Lung (tissue), 13 donors: ENCODE measurements around the gene FOXP2. TPM values are rescaled to one million over a fixed set of nuclear protein-coding genes. Genes with fewer than 3 reads are reported as not detected.

Source experiments
- ATAC-seq: fragments of 200-7000 bp; cut with Tn5 transposase; one replicate; pipeline ENCODE4 v1.9.1; 2020; ENCODE audit warnings: moderate number of reproducible peaks; ENCODE audit not compliant: insufficient read depth, low FRiP score
- DNase-seq, 3 donors: peaks; one replicate each; pipeline ENCODE4 v3.0.0-alpha.2; 2013 to 2017
- H3K27ac ChIP-seq, 2 donors: one replicate each; pipeline ENCODE4 v1.5.1; 2013; ENCODE audit warnings: mild to moderate bottlenecking in 2 of 2, moderate library complexity in 2 of 2, control low read depth in 1 of 2, inconsistent platforms in 1 of 2, low read depth in 1 of 2, low read length in 1 of 2
- H3K27me3 ChIP-seq, 3 donors: one replicate each; pipeline ENCODE4 v1.5.1; 2013; ENCODE audit warnings: low read length in 2 of 3; ENCODE audit not compliant: control insufficient read depth in 3 of 3, insufficient read depth in 3 of 3
- H3K36me3 ChIP-seq, 4 donors: one replicate each; pipeline ENCODE4 v1.5.1; 2013; ENCODE audit warnings: low read length in 4 of 4, mild to moderate bottlenecking in 1 of 4, moderate library complexity in 1 of 4; ENCODE audit not compliant: control insufficient read depth in 4 of 4, insufficient read depth in 4 of 4
- H3K4me1 ChIP-seq, 5 donors: one replicate each; pipeline ENCODE4 v1.5.1; 2013; ENCODE audit warnings: low read length in 5 of 5, mild to moderate bottlenecking in 2 of 5, moderate library complexity in 1 of 5; ENCODE audit not compliant: control insufficient read depth in 5 of 5, insufficient read depth in 5 of 5
- H3K4me3 ChIP-seq: one replicate; pipeline ENCODE4 v1.5.1; 2013; ENCODE audit warnings: mild to moderate bottlenecking, control low read depth, moderate library complexity
- H3K9ac ChIP-seq, 2 donors: one replicate each; pipeline ENCODE4 v1.5.1; 2013; ENCODE audit warnings: low read length in 2 of 2, control low read depth in 1 of 2; ENCODE audit not compliant: insufficient read depth in 1 of 2
- H3K9me3 ChIP-seq, 4 donors: one replicate each; pipeline ENCODE4 v1.5.1; 2013; ENCODE audit warnings: low read length in 3 of 4, mild to moderate bottlenecking in 1 of 4, moderate library complexity in 1 of 4; ENCODE audit not compliant: control insufficient read depth in 4 of 4, insufficient read depth in 3 of 4
- WGBS, 2 donors: extraction: QIAGEN DNeasy Blood & Tissue Kit; methylation state at CpG; one replicate each; pipeline ENCODE4 v1.1.7; 2013; 5-methylcytosine and 5-hydroxymethylcytosine counted together
- polyA plus RNA-seq, 2 donors: library from polyadenylated mRNA; stranded (reverse); fragments of 200-250 nt; gene quantifications; one replicate each; pipeline ENCODE4 v1.2.1, GENCODE V29; 2013
- small RNA-seq: library from RNA; depleted of rRNA; stranded (forward); fragments of <200 nt; gene quantifications from one replicate; pipeline ENCODE3, GENCODE V24; 2014; ENCODE audit warnings: low replicate concordance
- total RNA-seq, 2 donors: library from RNA; depleted of rRNA in 1 of 2; stranded (reverse); fragments of >200 nt in 1 of 2; gene quantifications; one replicate each; pipeline ENCODE4 v1.2.1, GENCODE V29; 2014 to 2021
- TF ChIP-seq, protein P1 (sequence below): IDR thresholded peaks from 2 replicates; pipeline ENCODE4 v1.5.1; 2012; ENCODE audit warnings: mild to moderate bottlenecking; ENCODE audit errors: control extremely low read depth, extremely low read depth
- donor health status: control.
- donor health status: control.
- donor health status: Bipolar disorder and iron deficiency.
- donor health status: healthy.
- donor health status: DM: yes; HTN: yes; CAD: no.

Gene FOXP2
- total and polyA plus RNA-seq, 4 donors, result 0.93 to 49.3 (median 5.0) TPM

DNA sequence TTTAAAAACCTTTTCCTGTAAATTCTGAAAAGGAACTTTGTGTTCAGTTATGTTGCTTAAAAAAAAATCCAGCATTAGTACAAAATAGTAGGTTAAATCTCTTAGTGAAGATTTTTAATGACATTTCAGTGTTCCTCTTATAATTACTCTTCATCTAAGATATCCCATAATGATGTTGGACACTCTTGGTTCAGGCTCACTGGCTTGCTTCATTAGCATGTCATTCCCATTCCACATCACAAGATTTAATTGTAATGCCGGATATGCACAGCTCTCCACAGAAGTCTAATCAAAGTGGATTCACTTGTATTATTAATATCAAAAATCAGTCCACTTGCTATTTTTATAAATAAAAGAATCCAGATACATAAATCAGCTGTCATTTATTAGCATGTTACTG lies 327.3 kb downstream of the FOXP2 start:
- Histone ChIP-seq H3K27me3 (no peaks in the 10 kb centered on the region), H3K9me3 (no peaks in the 10 kb centered on the region), H3K9ac (no peak overlapping the region), H3K36me3 (no peaks in the 10 kb centered on the region), H3K27ac (no peak overlapping the region), H3K4me3 (no peak overlapping the region), H3K4me1 (no peaks in the 10 kb centered on the region)
- TF ChIP-seq, protein P1, sequence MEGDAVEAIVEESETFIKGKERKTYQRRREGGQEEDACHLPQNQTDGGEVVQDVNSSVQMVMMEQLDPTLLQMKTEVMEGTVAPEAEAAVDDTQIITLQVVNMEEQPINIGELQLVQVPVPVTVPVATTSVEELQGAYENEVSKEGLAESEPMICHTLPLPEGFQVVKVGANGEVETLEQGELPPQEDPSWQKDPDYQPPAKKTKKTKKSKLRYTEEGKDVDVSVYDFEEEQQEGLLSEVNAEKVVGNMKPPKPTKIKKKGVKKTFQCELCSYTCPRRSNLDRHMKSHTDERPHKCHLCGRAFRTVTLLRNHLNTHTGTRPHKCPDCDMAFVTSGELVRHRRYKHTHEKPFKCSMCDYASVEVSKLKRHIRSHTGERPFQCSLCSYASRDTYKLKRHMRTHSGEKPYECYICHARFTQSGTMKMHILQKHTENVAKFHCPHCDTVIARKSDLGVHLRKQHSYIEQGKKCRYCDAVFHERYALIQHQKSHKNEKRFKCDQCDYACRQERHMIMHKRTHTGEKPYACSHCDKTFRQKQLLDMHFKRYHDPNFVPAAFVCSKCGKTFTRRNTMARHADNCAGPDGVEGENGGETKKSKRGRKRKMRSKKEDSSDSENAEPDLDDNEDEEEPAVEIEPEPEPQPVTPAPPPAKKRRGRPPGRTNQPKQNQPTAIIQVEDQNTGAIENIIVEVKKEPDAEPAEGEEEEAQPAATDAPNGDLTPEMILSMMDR, result no peak
- DNase-seq (no peak), ATAC-seq (no peak)
- WGBS, 2 donors, result 88 to 98% methylated on average over 1 of the region's 1 CpG

Small RNAs within 50 kb of the gene (small RNA-seq; reads per million reads assigned to genes)
- gene MIR3666 (not detected), gene RNA5SP238 (not detected)
